Astrocyte (in vitro differentiated cells and primary cell): ENCODE measurements around the gene CILP2. TPM values are rescaled to one million over a fixed set of nuclear protein-coding genes. Genes with fewer than 3 reads are reported as not detected.

Experiments
- DNase-seq: peaks from one replicate; pipeline ENCODE4 v3.0.0-alpha.2; 2010; ENCODE audit warnings: low read depth
- FAIRE-seq: peaks from 2 replicates; lab custom pipeline; 2011; peaks lifted over from hg19 to GRCh38; lab: Jason Lieb, UNC
- H2AFZ ChIP-seq: 2 replicates; pipeline ENCODE4 v1.6.0; 2012; ENCODE audit warnings: low read depth, low read length, inconsistent platforms
- H3K27ac ChIP-seq: 2 replicates; pipeline ENCODE4 v1.5.1; 2011; ENCODE audit warnings: low read depth, low read length, inconsistent platforms
- H3K27me3 ChIP-seq: 2 replicates; pipeline ENCODE4 v1.6.0; 2011; ENCODE audit warnings: low read length, inconsistent platforms; ENCODE audit not compliant: insufficient read depth
- H3K36me3 ChIP-seq: 2 replicates; pipeline ENCODE4 v1.5.1; 2011; ENCODE audit warnings: low read length, inconsistent platforms; ENCODE audit not compliant: insufficient read depth
- H3K4me1 ChIP-seq: 2 replicates; pipeline ENCODE4 v1.5.1; 2011; ENCODE audit warnings: low read length, inconsistent platforms; ENCODE audit not compliant: insufficient read depth
- H3K4me2 ChIP-seq: 2 replicates; pipeline ENCODE4 v1.6.0; 2012; ENCODE audit warnings: low read length, inconsistent platforms
- H3K4me3 ChIP-seq: 2 replicates; pipeline ENCODE4 v1.5.1; 2011; ENCODE audit warnings: low read depth, mild to moderate bottlenecking, low read length, inconsistent platforms; ENCODE audit not compliant: insufficient read depth
- H3K79me2 ChIP-seq: 2 replicates; pipeline ENCODE4 v1.6.0; 2012; ENCODE audit warnings: mild to moderate bottlenecking, low read length, inconsistent platforms; ENCODE audit not compliant: insufficient read depth
- H3K9ac ChIP-seq: 2 replicates; pipeline ENCODE4 v1.6.0; 2012; ENCODE audit warnings: mild to moderate bottlenecking, low read length, inconsistent platforms
- H3K9me3 ChIP-seq: 2 replicates; pipeline ENCODE4 v1.5.1; 2012; ENCODE audit warnings: low read depth, mild to moderate bottlenecking, low read length, inconsistent platforms; ENCODE audit not compliant: insufficient read depth
- H4K20me1 ChIP-seq: 2 replicates; pipeline ENCODE4 v1.6.0; 2012; ENCODE audit warnings: low read length, inconsistent platforms; ENCODE audit not compliant: insufficient read depth
- H3K27ac Mint-ChIP-seq: one replicate; pipeline ENCODE4 v1.8.0; 2021; ENCODE audit warnings: mild to moderate bottlenecking, mixed read lengths; ENCODE audit not compliant: unreplicated experiment
- H3K27me3 Mint-ChIP-seq: one replicate; pipeline ENCODE4 v1.8.0; 2021; ENCODE audit warnings: low read depth, mixed read lengths; ENCODE audit not compliant: unreplicated experiment
- H3K36me3 Mint-ChIP-seq: one replicate; pipeline ENCODE4 v1.8.0; 2021; ENCODE audit warnings: low read depth, mixed read lengths; ENCODE audit not compliant: unreplicated experiment
- H3K4me1 Mint-ChIP-seq: one replicate; pipeline ENCODE4 v1.8.0; 2021; ENCODE audit warnings: low read depth, mixed read lengths; ENCODE audit not compliant: unreplicated experiment
- H3K4me3 Mint-ChIP-seq: one replicate; pipeline ENCODE4 v1.8.0; 2021; ENCODE audit warnings: mild to moderate bottlenecking, moderate library complexity, mixed read lengths; ENCODE audit not compliant: unreplicated experiment
- H3K9me3 Mint-ChIP-seq: one replicate; pipeline ENCODE4 v1.8.0; 2021; ENCODE audit warnings: mild to moderate bottlenecking, mixed read lengths; ENCODE audit not compliant: unreplicated experiment
- CTCF ChIP-seq: IDR thresholded peaks from 2 replicates; pipeline ENCODE4 v1.5.1; 2011; ENCODE audit warnings: low read depth, mild to moderate bottlenecking, inconsistent platforms, low read length, moderate library complexity; ENCODE audit not compliant: insufficient read depth
- EZH2 ChIP-seq: IDR thresholded peaks from 2 replicates; pipeline ENCODE4 v1.6.1; 2012; ENCODE audit warnings: mild to moderate bottlenecking, low read length, inconsistent platforms; ENCODE audit not compliant: insufficient read depth
- total RNA-seq: library from RNA; stranded (reverse); gene quantifications from 2 replicates; pipeline ENCODE4 v1.2.1, GENCODE V29; 2021

Gene CILP2
- total RNA-seq, 1 donor from 2014 or later = 3.9 TPM

GRCh38 chr19:19571071-19571786, 33.2 kb downstream of the CILP2 start:
- Histone ChIP-seq H3K27ac (no peak overlapping the region), H3K27me3 (no peaks in the 10 kb centered on the region), H3K4me2 (no peak overlapping the region), H3K4me1 (peaks cover 1% of the 10 kb centered on the region), H2AFZ (no peak overlapping the region), H3K4me3 (no peak overlapping the region), H3K36me3 (no peaks in the 10 kb centered on the region), H3K9me3 (no peaks in the 10 kb centered on the region), H4K20me1 (no peaks in the 10 kb centered on the region), H3K79me2 (no peaks in the 10 kb centered on the region), H3K9ac (no peak overlapping the region)
- Mint-ChIP-seq H3K36me3 (peaks cover 7% of the 10 kb centered on the region), H3K4me1 (peaks cover under 1% of the 10 kb centered on the region), H3K9me3 (peaks cover 12% of the 10 kb centered on the region), H3K27ac (no peak overlapping the region), H3K4me3 (no peak overlapping the region), H3K27me3 (peaks cover 9% of the 10 kb centered on the region)
- no peak for TF ChIP-seq EZH2
- no peak for TF ChIP-seq CTCF
- DNase-seq (no peak), FAIRE-seq (no peak)

GRCh38 chr19:19575411-19575810, 37.3 kb downstream of the CILP2 start:
- H3K4me2 ChIP-seq = no peak overlapping the region
- Mint-ChIP-seq H3K4me1 (no peaks in the 10 kb centered on the region), H3K27me3 (peaks cover 3% of the 10 kb centered on the region), H3K27ac (no peak overlapping the region), H3K9me3 (no peaks in the 10 kb centered on the region), H3K4me3 (no peak overlapping the region), H3K36me3 (peaks cover 2% of the 10 kb centered on the region)
- no peak for TF ChIP-seq EZH2
- no peak for TF ChIP-seq CTCF
- no peak overlapping the region for H3K4me3 ChIP-seq
- H2AFZ ChIP-seq = no peak overlapping the region
- DNase-seq (no peak), FAIRE-seq (no peak)
- no peaks in the 10 kb centered on the region for H3K36me3 ChIP-seq
- H4K20me1 ChIP-seq = no peaks in the 10 kb centered on the region
- no peaks in the 10 kb centered on the region for H3K9me3 ChIP-seq
- no peak overlapping the region for H3K27ac ChIP-seq
- H3K79me2 ChIP-seq = no peaks in the 10 kb centered on the region
- no peaks in the 10 kb centered on the region for H3K4me1 ChIP-seq
- H3K9ac ChIP-seq = no peak overlapping the region
- no peaks in the 10 kb centered on the region for H3K27me3 ChIP-seq

- Histone ChIP-seq H3K4me2 (no peak overlapping the region), H2AFZ (no peak overlapping the region), H3K4me1 (no peaks in the 10 kb centered on the region), H3K27ac (no peak overlapping the region), H3K36me3 (no peaks in the 10 kb centered on the region), H3K4me3 (no peak overlapping the region), H3K79me2 (no peaks in the 10 kb centered on the region), H3K9me3 (no peaks in the 10 kb centered on the region), H4K20me1 (no peaks in the 10 kb centered on the region), H3K27me3 (no peaks in the 10 kb centered on the region), H3K9ac (no peak overlapping the region)
- DNase-seq (no peak), FAIRE-seq (no peak)
- H3K27me3 Mint-ChIP-seq = peaks cover 12% of the 10 kb centered on the region
- no peak overlapping the region for H3K27ac Mint-ChIP-seq
- no peak overlapping the region for H3K4me3 Mint-ChIP-seq
- TF ChIP-seq EZH2 (no peak), CTCF (no peak)
- H3K36me3 Mint-ChIP-seq = peaks cover 2% of the 10 kb centered on the region
- no peaks in the 10 kb centered on the region for H3K4me1 Mint-ChIP-seq
- no peaks in the 10 kb centered on the region for H3K9me3 Mint-ChIP-seq
Measured at GRCh38 chr19:19578252-19578651, 40.2 kb downstream of the CILP2 start.
